Suppressor macrophage (primary cell): Measurements from ENCODE around the gene MEX3D.

Source experiments
- DNase-seq, 4 experiments: peaks; one replicate each; pipeline ENCODE4 v3.0.0-alpha.2; 2020 to 2022
- total RNA-seq, 17 experiments: gene quantifications; one replicate each; lab custom pipeline; 2026; ENCODE audit warnings: mixed read lengths in 6 of 17, inconsistent platforms in 3 of 17; lab: John Stamatoyannopoulos, UW

MEX3D gene
- 4.7 to 21.1 (median 10.0) reads per million in 17 experiments for total RNA-seq

DNA sequence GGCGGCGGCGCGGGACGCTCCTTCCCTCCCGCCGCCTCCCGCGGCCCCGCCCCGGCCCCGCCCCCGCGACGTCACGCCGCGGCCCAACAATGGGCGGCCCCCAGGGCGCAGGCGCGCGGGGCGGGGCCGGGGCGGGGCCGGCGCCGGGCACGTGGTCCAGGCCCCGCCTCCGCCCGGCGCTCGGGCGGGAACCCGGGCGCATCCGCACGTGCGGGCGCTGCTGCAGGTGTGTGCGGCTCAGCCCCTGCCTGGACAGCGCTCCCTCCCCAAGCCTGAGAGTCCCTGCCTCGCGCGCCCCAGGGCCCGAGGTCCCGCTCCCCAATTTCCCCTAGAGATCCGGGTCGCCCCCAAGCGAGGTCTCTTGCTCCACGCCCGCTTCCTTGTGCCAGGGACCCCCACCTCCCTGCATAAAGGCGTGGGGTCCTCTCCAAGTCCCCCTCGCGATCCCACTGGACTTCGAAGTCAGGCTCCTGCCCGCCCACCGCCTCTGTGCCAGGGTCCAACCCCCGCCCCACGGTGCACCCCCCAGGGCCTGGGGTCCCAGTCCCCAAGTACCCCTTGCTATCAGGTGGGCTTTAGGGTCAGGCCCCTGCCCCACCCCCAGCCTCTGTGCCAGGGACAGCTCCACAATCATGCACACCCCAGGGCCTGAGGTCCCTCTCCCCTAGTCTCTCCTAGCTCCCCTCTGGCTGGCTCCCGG, at the start of gene MEX3D:
Gene MEX3D, minus strand, starts transcription at position 6 of the 700 bp plus-strand sequence. CDS start 267 bp downstream, outside the sequence.
- peak; percentile 82 to 96 (median 92) for DNase-seq

DNA sequence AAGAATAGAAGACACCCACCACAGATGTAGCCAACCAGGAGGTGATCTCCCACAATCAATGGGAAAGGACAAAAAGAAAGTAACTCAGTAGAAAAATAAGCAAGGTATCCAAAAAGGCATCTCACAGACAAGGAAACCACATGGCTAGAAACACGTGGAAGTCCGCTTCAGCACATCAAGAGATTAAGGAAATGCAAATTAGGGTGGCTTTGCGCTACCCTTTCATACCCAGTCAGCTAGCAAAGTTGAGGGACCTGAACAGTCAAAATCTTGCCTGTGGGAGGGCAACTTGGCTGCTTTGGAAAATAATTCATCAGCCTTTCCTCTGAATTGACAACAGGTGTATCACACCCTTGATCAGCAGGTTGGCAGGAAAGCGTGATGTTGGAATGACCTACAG, 48.8 kb upstream of the MEX3D start:
- no peak for DNase-seq

DNA sequence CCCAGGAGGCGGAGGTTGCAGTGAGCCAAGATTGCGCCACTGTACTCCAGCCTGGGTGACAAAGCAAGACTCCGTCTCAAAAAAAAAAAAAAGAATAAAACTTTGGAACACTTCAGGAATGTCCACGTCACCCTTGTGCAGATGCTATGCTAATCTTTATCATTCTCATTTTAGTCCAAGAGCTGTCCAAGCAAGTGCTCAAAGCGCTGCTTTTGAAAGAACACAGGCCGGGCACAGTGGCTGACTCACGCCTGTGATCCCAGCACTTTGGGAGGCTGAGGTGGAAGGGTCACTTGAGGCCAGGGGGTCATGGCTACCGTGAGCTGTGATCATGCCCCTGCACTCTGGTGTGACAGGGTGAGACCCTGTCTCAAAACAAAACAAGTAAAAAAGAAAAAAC, 48.3 kb upstream of the MEX3D start:
- DNase-seq: no peak

- no peak for DNase-seq
Observed at GRCh38 chr19:1615156-1615765, 47.1 kb upstream of the MEX3D start.

DNA sequence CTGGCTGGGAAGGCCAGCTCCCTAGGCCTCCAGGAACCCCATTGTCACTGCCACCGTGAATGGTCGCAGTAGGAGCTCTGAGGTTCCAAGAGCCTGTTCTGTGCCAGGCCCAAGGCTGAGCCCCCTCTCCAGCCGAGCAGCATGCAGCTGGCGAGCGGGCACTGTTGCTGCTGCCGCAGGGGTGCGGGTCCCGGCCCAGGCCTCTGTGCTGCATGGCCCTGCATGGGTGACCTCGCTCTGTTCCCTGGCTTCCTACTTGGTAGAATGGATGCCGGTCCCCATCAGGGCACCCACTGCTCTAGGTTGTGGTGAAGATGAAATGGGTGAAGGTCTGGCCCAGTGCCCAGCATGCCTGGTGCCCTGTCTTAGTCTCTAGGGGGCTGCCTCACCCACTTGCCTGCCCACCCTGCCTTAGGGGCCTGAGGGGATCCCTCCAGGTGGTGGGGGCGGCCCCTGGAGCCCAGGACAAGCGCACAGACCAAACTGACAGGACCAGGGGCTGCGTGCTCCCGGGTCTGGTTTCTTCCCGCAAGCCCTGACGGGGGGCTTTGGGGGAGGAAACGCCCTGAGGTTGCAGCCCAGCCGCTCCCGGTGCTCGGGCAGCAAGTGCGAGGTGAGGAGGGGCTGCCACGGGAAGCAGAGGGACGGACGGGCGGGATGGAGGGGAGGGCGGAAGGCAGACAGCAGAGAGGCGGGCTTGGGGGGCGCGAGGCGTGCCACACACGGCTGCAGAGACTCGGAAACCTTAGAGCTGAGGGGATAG, 45.9 kb upstream of the MEX3D start:
- DNase-seq: no peak

- no peak for DNase-seq
Observed at GRCh38 chr19:1613146-1613545, 45.0 kb upstream of the MEX3D start.

GRCh38 chr19:1612114-1613086, 44.3 kb upstream of the MEX3D start:
- DNase-seq: no peak

DNA sequence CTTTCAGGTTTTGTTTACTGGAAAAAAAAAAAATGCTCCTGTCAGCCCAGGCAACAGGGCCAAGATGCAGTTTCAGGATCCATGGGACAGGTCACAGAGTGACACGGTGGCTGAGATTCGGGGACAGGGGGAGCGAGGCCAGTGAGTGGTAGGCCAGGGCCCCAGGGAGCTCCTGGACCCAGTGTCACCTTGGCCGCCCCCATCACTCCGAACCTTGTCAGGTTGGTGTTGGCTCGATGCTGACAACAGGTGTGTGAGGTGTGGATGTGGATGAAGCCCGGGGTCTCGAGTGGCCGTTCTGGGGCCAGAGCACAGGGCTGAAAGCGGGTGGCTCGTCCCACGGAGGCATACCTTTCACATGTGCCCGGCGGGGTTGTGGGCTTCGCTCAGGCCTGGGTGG, 43.2 kb upstream of the MEX3D start:
- DNase-seq: no peak

- DNase-seq: no peak
Observed at GRCh38 chr19:1610579-1610978, 42.5 kb upstream of the MEX3D start.

DNA sequence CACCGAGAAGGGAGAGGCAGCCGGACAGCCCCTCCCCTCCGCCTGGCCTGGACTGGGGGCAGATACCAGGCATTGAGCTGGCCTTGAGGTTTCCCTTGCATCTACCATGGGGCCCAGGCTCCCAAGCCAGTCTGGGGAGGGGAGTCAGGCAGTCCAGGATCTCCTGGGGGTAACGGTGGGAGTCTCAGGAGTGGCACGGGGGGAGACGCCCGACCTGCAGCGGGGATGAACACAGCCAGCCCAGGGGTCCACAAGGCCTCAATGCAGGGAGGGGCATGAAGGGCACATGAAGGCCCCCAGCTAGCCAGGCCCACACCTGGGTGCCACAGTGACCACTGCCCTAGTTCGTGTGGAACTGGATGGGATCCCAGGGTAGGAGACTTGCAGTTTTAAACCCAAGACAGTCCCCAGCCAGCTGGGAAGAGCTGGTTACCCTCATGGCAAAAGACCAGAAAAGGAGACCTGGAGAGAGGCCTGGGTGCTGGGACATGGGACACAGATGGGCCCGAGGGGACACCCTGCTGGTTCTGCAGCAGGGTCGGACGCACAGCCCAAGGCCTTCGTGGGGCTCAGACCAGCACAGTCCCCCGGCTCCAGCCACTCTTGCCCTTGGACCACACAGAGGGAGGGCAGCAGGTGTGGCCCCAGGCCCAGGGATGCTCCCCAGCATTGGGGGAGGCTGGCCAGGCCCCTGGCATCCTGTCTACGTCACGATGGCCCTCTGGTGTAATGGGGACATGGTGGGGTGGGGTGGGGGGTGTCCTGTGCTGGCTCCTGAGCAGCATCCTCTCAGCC, 41.8 kb upstream of the MEX3D start:
- DNase-seq: no peak

GRCh38 chr19:1609103-1609396, 40.9 kb upstream of the MEX3D start:
- peak in 3 of 4 experiments; percentile 5 to 41 (median 29) for DNase-seq

GRCh38 chr19:1608359-1609102, 40.4 kb upstream of the MEX3D start:
- peak in 2 of 4 experiments; percentile 22 to 29 for DNase-seq

GRCh38 chr19:1606138-1606651, 38.1 kb upstream of the MEX3D start:
- peak in 3 of 4 experiments; percentile 43 to 66 (median 58) for DNase-seq

DNA sequence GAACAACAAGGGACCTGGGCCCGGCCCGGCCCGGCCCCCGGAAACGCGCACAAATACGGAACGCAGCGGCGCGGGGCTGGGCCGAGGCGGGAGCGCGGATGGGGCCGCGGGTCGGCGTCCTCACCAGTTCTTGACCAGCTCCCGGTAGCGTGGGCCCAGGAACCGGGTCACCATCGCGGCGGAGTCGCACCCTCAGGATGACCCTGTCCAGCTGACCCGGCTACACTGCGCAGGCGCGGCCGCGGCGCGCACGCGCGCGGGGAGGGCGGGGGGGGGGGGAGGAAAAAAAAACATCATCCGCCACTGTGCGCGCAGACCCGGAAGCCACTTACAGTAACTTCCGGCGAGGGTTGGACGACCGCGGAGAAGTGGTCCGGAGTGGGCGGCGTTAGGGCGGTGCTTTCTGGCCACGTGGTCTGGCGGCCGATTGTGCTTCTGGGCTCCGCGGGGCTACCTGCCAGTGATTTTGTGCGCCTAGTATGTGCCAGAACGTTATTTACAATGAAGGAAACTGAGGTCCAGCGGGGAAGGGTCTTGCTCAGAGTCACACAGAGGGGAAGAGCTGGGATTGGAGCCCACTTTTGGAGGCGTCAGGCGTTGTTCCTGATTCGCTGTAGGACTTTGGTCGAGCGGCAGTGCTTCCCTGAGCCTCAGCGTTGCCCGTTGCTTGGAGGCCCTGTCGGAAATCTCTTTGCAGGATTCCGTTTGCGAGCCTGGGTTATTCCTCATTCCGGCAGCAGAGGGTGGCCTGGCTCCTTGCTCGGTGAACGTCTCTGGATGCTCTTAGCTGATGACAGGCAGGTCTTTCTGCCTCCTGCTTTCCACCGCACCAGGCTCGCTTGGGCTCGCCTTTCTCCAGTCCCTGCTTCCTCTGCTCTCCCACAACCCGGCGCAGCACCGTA, 37.4 kb upstream of the MEX3D start, which contains the start of gene UQCR11:
Gene UQCR11, minus strand, starts transcription at position 227 of the 902 bp plus-strand sequence. Its CDS starts 53 bp downstream, at position 174.
- DNase-seq: peak; percentile 95 to 98 (median 97)

GRCh38 chr19:1602091-1602707, 34.1 kb upstream of the MEX3D start:
- no peak for DNase-seq

DNA sequence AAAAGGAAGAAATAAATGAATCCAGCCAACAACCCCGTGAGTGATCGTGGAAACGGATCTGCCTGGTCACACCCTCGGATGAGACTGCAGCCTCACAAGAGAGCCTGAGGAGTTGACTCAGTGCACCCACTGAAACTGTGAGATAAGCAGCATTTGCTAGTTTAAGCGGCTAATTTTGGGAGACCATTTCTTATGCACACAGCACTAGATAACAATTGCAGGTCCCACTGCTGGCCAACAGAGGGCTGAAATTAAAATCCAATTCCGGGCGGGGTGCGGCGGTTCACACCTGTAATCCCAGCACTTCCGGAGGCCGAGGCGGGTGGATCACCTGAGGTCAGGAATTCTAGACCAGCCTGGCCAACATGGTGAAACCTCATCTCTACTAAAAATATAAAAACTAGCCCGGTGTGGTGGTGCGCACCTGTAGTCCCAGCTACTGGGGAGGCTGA, 33.5 kb upstream of the MEX3D start:
- peak in 3 of 4 experiments; percentile 38 to 47 (median 44) for DNase-seq

GRCh38 chr19:1599460-1599846, 31.3 kb upstream of the MEX3D start:
- DNase-seq: no peak

GRCh38 chr19:1598777-1599459, 30.8 kb upstream of the MEX3D start:
- peak in 1 of 4 experiments; percentile 1 for DNase-seq
